HCT116 (cell line): ENCODE measurements around the gene IL22RA1. TPM values are rescaled to one million over a fixed set of nuclear protein-coding genes. Genes with fewer than 3 reads are reported as not detected.

Source experiments
- ATAC-seq: fragments of 200-7000 bp; cut with Tn5 transposase; 2 replicates; pipeline ENCODE4 v1.9.1; 2020; ENCODE audit warnings: mild to moderate bottlenecking, moderate library complexity
- BruUV-seq: library from RNA; stranded (reverse); fragments of 400-500 nt; replicated peaks from 2 replicates; lab custom pipeline; 2021; lab: Mats Ljungman, UMichigan
- CTCF ChIA-PET: fragments of 300-600 bp; sonication (Branson Sonifier 250); formaldehyde crosslinking; loops from one replicate; lab custom pipeline; 2021; ENCODE audit warnings: antibody characterized with exemption; lab: Charles Lee
- POLR2A ChIA-PET: fragments of 300-600, 350-600 bp; sonication (Branson Sonifier 250); formaldehyde crosslinking; loops from one replicate; lab custom pipeline; 2021; ENCODE audit warnings: antibody characterized with exemption; lab: Charles Lee
- RAD21 ChIA-PET, 2 experiments: fragments of 300-600 bp; sonication (Branson Sonifier 250); formaldehyde crosslinking; loops; one replicate each; lab custom pipeline; 2023; ENCODE audit warnings: low total read pairs in 2 of 2; ENCODE audit not compliant: uncharacterized antibody in 2 of 2, unreplicated experiment in 2 of 2, low non-redundant PET in 1 of 2; lab: Charles Lee
- DNase-seq: peaks from one replicate; pipeline ENCODE4 v3.0.0-alpha.2; 2010; ENCODE audit warnings: low read depth, low spot score
- H2AFZ ChIP-seq: fragments of 200-600 bp; shearing (Covaris generic), sonication (generic); 2 replicates; pipeline ENCODE4 v1.6.1; 2017; ENCODE audit warnings: low read depth, mixed run types, mixed read lengths, antibody characterized with exemption, low read length; ENCODE audit not compliant: poor library complexity, severe bottlenecking
- H3K27ac ChIP-seq: 2 replicates; pipeline ENCODE4 v1.5.1; 2012; ENCODE audit warnings: low read depth, low read length
- H3K27me3 ChIP-seq: fragments of 200-600 bp; sonication (generic); 2 replicates; pipeline ENCODE4 v1.6.1; 2016; ENCODE audit warnings: mixed run types, low read length, mixed read lengths; ENCODE audit not compliant: insufficient read depth
- H3K36me3 ChIP-seq, 2 experiments: fragments of 200-500 bp in 1 of 2; fragments of 200-600 bp in 1 of 2; sonication (Bioruptor generic) in 1 of 2; sonication (generic) in 1 of 2; 2 replicates each; pipeline versions ENCODE4 v1.5.1 to v1.6.1; 2014 to 2016; ENCODE audit warnings: low read length in 2 of 2, inconsistent platforms in 1 of 2, mixed read lengths in 1 of 2, mixed run types in 1 of 2; ENCODE audit not compliant: insufficient read depth in 2 of 2, control insufficient read depth in 1 of 2
- H3K4me1 ChIP-seq, 2 experiments: fragments of 200-600 bp in 1 of 2; sonication (generic) in 1 of 2; 2 replicates each; pipeline versions ENCODE4 v1.5.1 to v1.6.1; 2012 to 2017; ENCODE audit warnings: low read length in 2 of 2, inconsistent platforms in 1 of 2, mild to moderate bottlenecking in 1 of 2, mixed read lengths in 1 of 2, mixed run types in 1 of 2, moderate library complexity in 1 of 2; ENCODE audit not compliant: insufficient read depth in 2 of 2, control insufficient read depth in 1 of 2
- H3K4me2 ChIP-seq: fragments of 200-600 bp; sonication (generic); 2 replicates; pipeline ENCODE4 v1.6.1; 2017; ENCODE audit warnings: mixed run types, low read length, mixed read lengths
- H3K4me3 ChIP-seq, 2 experiments: fragments of 200-600 bp in 1 of 2; sonication (generic) in 1 of 2; replicated peaks in 1 of 2; 2 replicates each; pipeline ENCODE4 v1.5.1; 2011 to 2016; ENCODE audit warnings: low read length in 2 of 2, control low read depth in 1 of 2, low read depth in 1 of 2, mild to moderate bottlenecking in 1 of 2, mixed read lengths in 1 of 2, mixed run types in 1 of 2
- H3K79me2 ChIP-seq: fragments of 200-600 bp; sonication (generic); 2 replicates; pipeline ENCODE4 v1.6.1; 2017; ENCODE audit warnings: mild to moderate bottlenecking, mixed run types, low read length, moderate library complexity, mixed read lengths; ENCODE audit not compliant: insufficient read depth
- H3K9ac ChIP-seq: fragments of 200-600 bp; sonication (generic); 2 replicates; pipeline ENCODE4 v1.6.1; 2016; ENCODE audit warnings: low read length, mixed read lengths
- H3K9me2 ChIP-seq: fragments of 200-600 bp; sonication (generic), shearing (Covaris generic); 2 replicates; pipeline ENCODE4 v1.6.1; 2017; ENCODE audit warnings: mixed run types, mild to moderate bottlenecking, moderate library complexity; ENCODE audit not compliant: insufficient read depth
- H3K9me3 ChIP-seq, 2 experiments: fragments of 200-500 bp in 1 of 2; fragments of 200-600 bp in 1 of 2; sonication (Bioruptor generic) in 1 of 2; sonication (generic) in 1 of 2; 2 replicates each; pipeline ENCODE4 v1.6.1; 2014 to 2017; ENCODE audit warnings: low read length in 2 of 2, mixed read lengths in 2 of 2, inconsistent platforms in 1 of 2, low read depth in 1 of 2, mild to moderate bottlenecking in 1 of 2, mixed run types in 1 of 2, moderate library complexity in 1 of 2; ENCODE audit not compliant: control insufficient read depth in 1 of 2, insufficient read depth in 1 of 2
- H4K20me1 ChIP-seq: fragments of 200-600 bp; sonication (generic), shearing (Covaris generic); 2 replicates; pipeline ENCODE4 v1.6.1; 2017; ENCODE audit warnings: mixed run types, mild to moderate bottlenecking, moderate library complexity; ENCODE audit not compliant: insufficient read depth
- ATF3 ChIP-seq: IDR thresholded peaks from 2 replicates; pipeline ENCODE4 v1.6.1; 2012
- CEBPB ChIP-seq: IDR thresholded peaks from 2 replicates; pipeline ENCODE4 v1.6.1; 2012; ENCODE audit warnings: low read depth
- CTCF ChIP-seq, 3 experiments: fragments of 200-600 bp in 1 of 3; sonication (generic) in 1 of 3; IDR thresholded peaks in 2 of 3; conservative IDR thresholded peaks in 1 of 3; 2 replicates each; pipeline ENCODE4 v1.5.1; 2012 to 2017; ENCODE audit warnings: low read depth in 2 of 3, low read length in 2 of 3, antibody characterized with exemption in 1 of 3, borderline replicate concordance in 1 of 3, control low read depth in 1 of 3, mild to moderate bottlenecking in 1 of 3, mixed read lengths in 1 of 3, mixed run types in 1 of 3, moderate library complexity in 1 of 3; ENCODE audit not compliant: insufficient read depth in 1 of 3
- EGR1 ChIP-seq: IDR thresholded peaks from 2 replicates; pipeline ENCODE4 v1.6.1; 2012; ENCODE audit warnings: low read depth
- FOSL1 ChIP-seq: IDR thresholded peaks from 2 replicates; pipeline ENCODE4 v1.6.1; 2012; ENCODE audit warnings: low read depth
- JUND ChIP-seq: IDR thresholded peaks from 2 replicates; pipeline ENCODE4 v1.6.1; 2012
- POLR2A ChIP-seq: IDR thresholded peaks from 2 replicates; pipeline ENCODE4 v1.7.0; 2011; ENCODE audit warnings: borderline replicate concordance; ENCODE audit not compliant: insufficient read depth, insufficient read length; ENCODE audit errors: extremely low read depth
- POLR2AphosphoS5 ChIP-seq: IDR thresholded peaks from 2 replicates; pipeline ENCODE4 v1.6.1; 2011; ENCODE audit warnings: mild to moderate bottlenecking, low read depth, low read length, moderate library complexity
- RAD21 ChIP-seq: IDR thresholded peaks from 2 replicates; pipeline ENCODE4 v1.6.1; 2012; ENCODE audit warnings: low read depth, mild to moderate bottlenecking
- REST ChIP-seq: IDR thresholded peaks from 2 replicates; pipeline ENCODE4 v1.6.1; 2012; ENCODE audit warnings: low read depth
- SIN3A ChIP-seq: IDR thresholded peaks from 2 replicates; pipeline ENCODE4 v1.6.1; 2012; ENCODE audit warnings: low read depth
- SP1 ChIP-seq: IDR thresholded peaks from 2 replicates; pipeline ENCODE4 v1.6.1; 2012; ENCODE audit warnings: low read depth
- ZBTB33 ChIP-seq: IDR thresholded peaks from 2 replicates; pipeline ENCODE4 v1.6.1; 2011; ENCODE audit warnings: mild to moderate bottlenecking, low read length, moderate library complexity; ENCODE audit not compliant: insufficient replicate concordance; ENCODE audit errors: extremely low read depth
- ZFX ChIP-seq: fragments of 450-650 bp; IDR thresholded peaks from 2 replicates; pipeline ENCODE4 v1.6.1; 2017
- ZNF274 ChIP-seq: fragments of 200-500 bp; sonication (Bioruptor generic); IDR thresholded peaks from 2 replicates; pipeline ENCODE4 v1.6.1; 2014; ENCODE audit warnings: mild to moderate bottlenecking, low read depth, low read length, inconsistent platforms
- intact Hi-C: fragments of 100-400 bp; cut with micrococcal nuclease; formaldehyde crosslinking; loops from 2 replicates; pipeline ENCODE4 v1.10.0; 2022
- total RNA-seq: library from RNA; stranded (reverse); gene quantifications from one replicate; pipeline ENCODE4 v1.2.1, GENCODE V29; 2021; ENCODE audit not compliant: unreplicated experiment

The IL22RA1 gene
- total RNA-seq, 1 experiment from 2014 or later = 2.1 TPM

GRCh38 chr1:24090736-24091135, 52.2 kb downstream of the IL22RA1 start:
- Histone ChIP-seq H3K9me3 (no peaks in the 10 kb centered on the region), H3K27me3 (no peaks in the 10 kb centered on the region), H3K9ac (no peak overlapping the region), H3K4me1 (no peaks in the 10 kb centered on the region), H3K4me2 (no peak overlapping the region), H3K79me2 (no peaks in the 10 kb centered on the region), H3K9me2 (no peaks in the 10 kb centered on the region), H3K36me3 (no peaks in the 10 kb centered on the region), H3K27ac (no peak overlapping the region), H2AFZ (no peak overlapping the region), H3K4me3 (no peak overlapping the region), H4K20me1 (no peaks in the 10 kb centered on the region)
- ChIA-PET POLR2A (no interaction called here), CTCF (no interaction called here), RAD21 (no interaction called here)
- intact Hi-C loops = no loop called here
- no TSS peak for BruUV-seq
- TF ChIP-seq RAD21 = no peak
- TF ChIP-seq FOSL1 = no peak
- no peak for TF ChIP-seq POLR2AphosphoS5
- no peak for TF ChIP-seq ZNF274
- no peak for TF ChIP-seq REST
- TF ChIP-seq CTCF (IDR thresholded peaks at IDR 0.05 in 2 of 3, conservative IDR thresholded peaks at IDR 0.05 in 1 of 3; ENCODE audit: borderline replicate concordance in 1 of 3, insufficient read depth in 1 of 3, low read depth in 2 of 3, low read length in 2 of 3) = no peak
- TF ChIP-seq CEBPB = no peak
- TF ChIP-seq ATF3 = no peak
- TF ChIP-seq POLR2A = no peak
- TF ChIP-seq SIN3A = no peak
- no peak for TF ChIP-seq JUND
- no peak for TF ChIP-seq SP1
- no peak for TF ChIP-seq EGR1
- no peak for TF ChIP-seq ZFX
- no peak for TF ChIP-seq ZBTB33
- no peak for DNase-seq
- ATAC-seq = no peak
